ENCODE measurements around the gene HIGD2B. TPM values are rescaled to one million over a fixed set of nuclear protein-coding genes. Genes with fewer than 3 reads are reported as not detected.
"Not testable (repeated sequence)": the region's sequence is repeated elsewhere in the genome, so short reads cannot be mapped to it uniquely, and the experiment has no call there.

HIGD2B gene
- total RNA-seq, 1 donor from 2014 or later = not detected

DNA sequence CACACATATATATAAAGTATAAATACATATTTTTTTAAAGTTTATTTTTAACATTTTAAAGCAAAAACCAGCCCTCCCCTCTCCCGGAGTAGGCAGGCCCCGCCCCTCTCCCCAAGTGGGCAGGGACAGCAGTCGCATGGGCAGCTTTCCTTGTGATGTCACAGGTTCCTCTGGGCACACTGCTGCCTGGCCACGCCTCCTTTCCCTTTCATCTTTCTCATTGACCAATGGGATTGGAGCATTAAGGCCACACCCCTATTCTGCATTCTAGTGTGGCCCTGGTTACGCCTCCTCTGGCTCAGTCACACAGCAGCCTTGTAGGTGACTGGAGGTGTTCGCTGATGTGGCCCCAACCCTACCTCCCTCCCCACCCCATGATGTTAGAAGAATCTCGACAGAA lies 31.6 kb downstream of the HIGD2B start, which contains the start of gene GOLGA6B:
TSS of gene GOLGA6B (plus strand) at position 301 of the 400 bp plus-strand sequence. CDS start at position 342, 41 bp downstream.
- H3K27ac ChIP-seq (ENCODE audit: low read depth, low read length); H3K9ac ChIP-seq (ENCODE audit: low read depth in 1 of 3, low read length in 3 of 3); H3K9me3 ChIP-seq (ENCODE audit: control insufficient read depth in 3 of 3, low read length in 3 of 3): not testable (repeated sequence)

DNA sequence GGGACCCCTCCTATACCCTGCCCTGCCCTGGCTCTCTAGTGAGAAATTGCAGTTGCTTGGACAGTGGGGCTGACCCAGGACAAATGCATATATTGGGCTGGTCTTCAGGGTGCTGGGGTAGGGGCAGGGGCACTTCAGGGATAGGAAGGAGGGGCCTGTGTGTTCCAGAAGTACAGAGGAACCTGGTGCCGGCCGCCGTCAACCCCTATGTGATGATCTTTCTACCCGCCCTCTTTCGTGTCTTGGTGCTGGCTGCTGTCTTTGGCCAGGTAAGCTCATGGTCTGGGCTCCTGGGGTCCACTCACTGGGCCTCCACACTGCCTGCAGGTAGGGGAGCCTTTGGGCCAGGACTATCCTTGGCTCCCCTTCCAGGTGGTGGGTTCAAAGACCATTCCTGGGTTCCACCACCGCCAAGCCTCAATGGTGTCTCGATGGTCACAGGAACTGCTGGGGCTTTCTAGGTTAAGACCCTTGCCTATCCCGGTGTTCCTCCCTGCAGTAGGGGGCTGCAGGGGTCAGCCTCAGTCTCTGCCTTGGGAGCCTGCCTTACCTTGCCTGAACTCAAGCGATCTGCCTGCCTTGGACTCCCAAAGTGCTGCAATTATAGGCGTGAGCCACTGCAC lies 37.2 kb downstream of the HIGD2B start:
- H3K36me3 ChIP-seq (ENCODE audit: control insufficient read depth in 3 of 3, insufficient read depth in 3 of 3, low read length in 3 of 3); H3K4me1 ChIP-seq (ENCODE audit: control insufficient read depth in 3 of 3, insufficient read depth in 3 of 3, low read length in 3 of 3); H3K4me3 ChIP-seq (ENCODE audit: low read length in 3 of 3); H3K27me3 ChIP-seq (ENCODE audit: control insufficient read depth in 3 of 3, insufficient read depth in 3 of 3, low read length in 3 of 3); H3K9me3 ChIP-seq (ENCODE audit: control insufficient read depth in 3 of 3, low read length in 3 of 3); H3K9ac ChIP-seq (ENCODE audit: low read depth in 1 of 3, low read length in 3 of 3); H3K27ac ChIP-seq (ENCODE audit: low read depth, low read length): not testable (repeated sequence)

More for the DNA sequence above, 31.6 kb downstream of the HIGD2B start, which contains the start of gene GOLGA6B:
- H3K27me3 ChIP-seq (ENCODE audit: control insufficient read depth in 3 of 3, insufficient read depth in 3 of 3, low read length in 3 of 3); H3K4me3 ChIP-seq (ENCODE audit: low read length in 3 of 3); H3K36me3 ChIP-seq (ENCODE audit: control insufficient read depth in 3 of 3, insufficient read depth in 3 of 3, low read length in 3 of 3); H3K4me1 ChIP-seq (ENCODE audit: control insufficient read depth in 3 of 3, insufficient read depth in 3 of 3, low read length in 3 of 3): not testable (repeated sequence)

DNA sequence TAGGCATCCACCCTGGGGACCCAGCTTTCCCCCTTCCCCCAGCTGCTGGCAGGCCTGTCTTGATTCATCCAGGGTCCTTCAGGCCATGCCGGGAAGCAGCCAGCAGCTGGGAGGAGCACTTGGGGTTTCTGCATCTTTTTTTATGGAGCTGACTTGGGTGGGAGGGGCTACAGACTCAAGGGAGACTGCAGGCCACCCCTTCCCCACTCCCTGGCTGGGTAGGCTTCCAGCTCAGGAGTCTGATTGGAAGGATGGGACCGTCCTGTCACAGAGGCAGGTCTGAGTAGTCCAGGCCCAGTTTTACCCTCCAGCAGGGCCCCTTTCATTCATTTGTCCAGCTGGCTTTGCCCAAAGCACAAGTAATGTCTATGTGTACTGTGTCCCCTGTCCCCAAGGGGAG lies 43.7 kb downstream of the HIGD2B start:
- H3K27ac ChIP-seq (ENCODE audit: low read depth, low read length); H3K9me3 ChIP-seq (ENCODE audit: control insufficient read depth in 3 of 3, low read length in 3 of 3); H3K9ac ChIP-seq (ENCODE audit: low read depth in 1 of 3, low read length in 3 of 3); H3K4me3 ChIP-seq (ENCODE audit: low read length in 3 of 3); H3K27me3 ChIP-seq (ENCODE audit: control insufficient read depth in 3 of 3, insufficient read depth in 3 of 3, low read length in 3 of 3); H3K4me1 ChIP-seq (ENCODE audit: control insufficient read depth in 3 of 3, insufficient read depth in 3 of 3, low read length in 3 of 3); H3K36me3 ChIP-seq (ENCODE audit: control insufficient read depth in 3 of 3, insufficient read depth in 3 of 3, low read length in 3 of 3): not testable (repeated sequence)

DNA sequence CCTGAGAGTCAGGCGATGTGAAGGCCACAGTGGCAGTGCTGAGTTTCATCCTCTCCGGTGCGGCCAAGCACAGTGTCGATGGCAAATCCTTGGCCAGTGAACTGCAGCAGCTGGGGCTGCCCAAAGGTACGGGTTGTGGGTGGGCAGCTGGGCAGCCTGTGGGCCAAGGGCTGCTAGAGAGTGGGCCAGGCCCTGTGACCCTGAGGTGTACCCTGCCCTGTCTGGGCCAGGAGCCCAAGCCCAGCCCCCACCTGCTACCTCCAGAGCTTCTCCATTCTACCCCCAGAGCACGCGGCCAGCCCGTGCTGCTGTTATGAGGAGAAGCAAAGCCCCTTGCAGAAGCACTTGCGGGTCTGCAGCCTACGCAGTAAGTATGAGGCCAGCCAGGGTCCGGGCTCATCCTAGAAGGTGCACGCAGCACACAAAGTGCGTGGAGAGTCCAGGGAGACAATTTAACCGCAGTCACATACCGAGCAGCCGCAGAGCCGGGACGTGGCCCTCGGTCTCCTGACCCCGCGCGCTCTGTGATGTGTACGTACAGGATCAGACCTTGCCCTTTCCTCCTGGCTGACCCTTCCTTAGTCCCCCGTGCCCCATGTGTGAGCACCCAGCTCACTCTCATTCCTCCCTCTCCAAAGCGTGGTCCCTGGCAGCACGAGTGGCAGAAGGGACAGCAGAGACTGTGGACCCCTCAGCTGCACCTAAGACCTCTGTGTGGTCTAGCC lies 46.1 kb downstream of the HIGD2B start:
- not testable (repeated sequence) for H3K4me1 ChIP-seq (ENCODE audit: control insufficient read depth in 3 of 3, insufficient read depth in 3 of 3, low read length in 3 of 3)

DNA sequence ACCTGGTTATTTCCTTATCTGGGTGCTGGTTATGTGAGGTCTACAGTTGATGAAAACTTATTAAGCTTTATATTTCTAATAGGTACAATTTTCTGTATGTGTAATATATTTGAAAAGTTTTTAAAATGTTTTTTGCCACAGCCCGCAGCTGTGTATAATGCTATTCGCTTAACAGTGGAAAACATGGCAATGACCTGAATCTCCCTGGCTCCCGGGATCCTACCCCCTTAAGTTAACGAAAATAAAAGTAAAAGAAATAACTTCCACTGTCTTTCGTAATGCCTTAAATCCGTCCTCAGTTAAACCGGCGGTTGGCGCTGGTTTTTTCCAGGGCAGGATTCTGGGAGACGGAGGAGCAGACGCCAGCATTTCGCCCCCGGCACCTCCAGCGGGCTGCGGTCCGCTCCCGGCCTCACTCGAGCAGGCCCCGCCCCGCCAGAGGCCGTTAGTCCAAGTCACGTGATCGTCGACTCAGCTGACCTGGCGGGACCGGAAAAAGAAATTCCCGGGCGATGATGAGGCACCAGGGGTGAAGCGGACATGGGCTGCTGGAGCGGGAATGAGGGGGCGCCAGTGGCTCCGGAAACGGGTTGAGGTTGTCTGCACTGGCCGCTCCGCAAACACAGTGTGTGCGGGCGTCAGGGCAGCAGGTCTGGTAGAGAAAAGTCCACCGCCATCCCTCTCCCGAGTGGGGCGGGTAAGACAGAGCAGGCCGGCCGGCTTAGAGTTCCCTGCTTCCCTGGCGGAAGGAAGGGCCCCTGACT lies 49.3 kb downstream of the HIGD2B start:
- H3K4me3 ChIP-seq (ENCODE audit: low read length in 3 of 3) = peak overlapping the region in 1 of 3 donors; percentile 63
- H3K4me1 ChIP-seq (ENCODE audit: control insufficient read depth in 3 of 3, insufficient read depth in 3 of 3, low read length in 3 of 3); H3K27me3 ChIP-seq (ENCODE audit: control insufficient read depth in 3 of 3, insufficient read depth in 3 of 3, low read length in 3 of 3); H3K36me3 ChIP-seq (ENCODE audit: control insufficient read depth in 3 of 3, insufficient read depth in 3 of 3, low read length in 3 of 3); H3K9me3 ChIP-seq (ENCODE audit: control insufficient read depth in 3 of 3, low read length in 3 of 3); H3K27ac ChIP-seq (ENCODE audit: low read depth, low read length): not testable (repeated sequence)
- H3K9ac ChIP-seq (ENCODE audit: low read depth in 1 of 3, low read length in 3 of 3) = peak overlapping the region in 1 of 3 donors; percentile 25

More for the DNA sequence above, 46.1 kb downstream of the HIGD2B start:
- not testable (repeated sequence) for H3K36me3 ChIP-seq (ENCODE audit: control insufficient read depth in 3 of 3, insufficient read depth in 3 of 3, low read length in 3 of 3); H3K27ac ChIP-seq (ENCODE audit: low read depth, low read length); H3K4me3 ChIP-seq (ENCODE audit: low read length in 3 of 3); H3K9ac ChIP-seq (ENCODE audit: low read depth in 1 of 3, low read length in 3 of 3); H3K27me3 ChIP-seq (ENCODE audit: control insufficient read depth in 3 of 3, insufficient read depth in 3 of 3, low read length in 3 of 3); H3K9me3 ChIP-seq (ENCODE audit: control insufficient read depth in 3 of 3, low read length in 3 of 3)

DNA sequence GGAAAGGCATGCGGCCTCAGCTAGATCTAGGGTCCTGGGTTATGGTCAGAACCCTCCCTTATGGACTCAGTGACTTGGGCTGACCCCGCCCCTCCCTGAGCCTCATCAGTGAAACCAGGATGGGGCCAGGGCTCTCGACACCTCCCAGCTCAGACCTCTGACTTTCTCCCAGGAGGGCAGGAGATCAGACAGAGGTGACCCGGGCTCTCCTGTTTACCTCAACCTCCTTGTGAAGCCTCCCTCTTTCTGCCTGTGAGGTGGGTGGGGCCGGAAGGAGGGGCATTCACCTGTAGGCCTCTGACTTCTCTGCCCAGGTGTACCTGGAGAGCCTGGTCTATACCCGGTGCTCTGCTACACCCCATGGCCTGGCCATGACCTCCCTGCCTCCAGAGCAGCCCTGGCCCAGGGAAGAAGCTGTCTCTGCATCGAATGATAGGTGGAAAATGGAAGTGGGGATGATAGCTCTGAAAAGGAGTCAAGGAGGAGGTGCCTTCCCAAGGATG lies 56.9 kb downstream of the HIGD2B start:
- H3K27me3 ChIP-seq (ENCODE audit: control insufficient read depth in 3 of 3, insufficient read depth in 3 of 3, low read length in 3 of 3); H3K27ac ChIP-seq (ENCODE audit: low read depth, low read length); H3K9me3 ChIP-seq (ENCODE audit: control insufficient read depth in 3 of 3, low read length in 3 of 3); H3K9ac ChIP-seq (ENCODE audit: low read depth in 1 of 3, low read length in 3 of 3); H3K36me3 ChIP-seq (ENCODE audit: control insufficient read depth in 3 of 3, insufficient read depth in 3 of 3, low read length in 3 of 3); H3K4me1 ChIP-seq (ENCODE audit: control insufficient read depth in 3 of 3, insufficient read depth in 3 of 3, low read length in 3 of 3); H3K4me3 ChIP-seq (ENCODE audit: low read length in 3 of 3): not testable (repeated sequence)

DNA sequence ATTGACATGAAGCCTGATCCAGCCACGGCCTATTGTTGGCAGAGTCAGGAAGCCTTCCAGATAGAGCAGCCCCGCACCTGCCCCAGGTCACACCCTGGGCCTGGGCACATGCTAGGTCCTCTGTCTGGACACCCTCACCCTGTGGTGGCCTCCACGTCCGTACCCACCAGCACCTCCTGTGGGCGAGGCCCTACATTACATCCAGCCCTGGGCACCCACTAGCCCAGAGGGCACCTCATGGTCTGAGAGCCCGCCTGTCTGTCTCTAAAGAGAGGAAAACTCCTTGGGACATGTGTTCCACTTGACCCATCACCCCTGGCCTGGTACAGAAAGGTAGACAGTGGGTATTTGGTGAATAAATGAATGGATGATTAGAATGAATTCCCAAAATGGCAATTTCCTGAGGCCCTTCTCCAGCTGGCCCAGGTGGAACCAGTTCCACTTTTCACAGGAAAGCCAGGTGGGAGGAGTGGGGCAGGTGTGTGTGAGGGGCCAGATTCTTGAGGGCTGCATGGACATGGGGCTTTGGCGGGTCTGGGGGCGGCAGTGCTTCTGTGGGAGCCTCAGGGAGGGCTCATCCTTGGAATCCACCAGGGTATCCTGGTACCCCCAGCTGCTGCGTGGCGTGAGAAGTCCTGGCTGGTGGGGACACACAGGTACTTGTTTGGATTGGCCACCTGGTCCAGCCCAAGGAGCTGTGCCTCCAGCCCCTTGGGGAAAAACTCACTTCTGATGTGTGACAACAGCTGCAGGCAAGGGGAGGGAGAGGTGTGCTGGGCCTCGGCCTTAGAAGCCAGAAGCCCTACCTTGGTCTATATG lies 57.5 kb downstream of the HIGD2B start:
- H3K9ac ChIP-seq (ENCODE audit: low read depth in 1 of 3, low read length in 3 of 3); H3K9me3 ChIP-seq (ENCODE audit: control insufficient read depth in 3 of 3, low read length in 3 of 3); H3K27me3 ChIP-seq (ENCODE audit: control insufficient read depth in 3 of 3, insufficient read depth in 3 of 3, low read length in 3 of 3); H3K27ac ChIP-seq (ENCODE audit: low read depth, low read length); H3K36me3 ChIP-seq (ENCODE audit: control insufficient read depth in 3 of 3, insufficient read depth in 3 of 3, low read length in 3 of 3); H3K4me3 ChIP-seq (ENCODE audit: low read length in 3 of 3); H3K4me1 ChIP-seq (ENCODE audit: control insufficient read depth in 3 of 3, insufficient read depth in 3 of 3, low read length in 3 of 3): not testable (repeated sequence)

DNA sequence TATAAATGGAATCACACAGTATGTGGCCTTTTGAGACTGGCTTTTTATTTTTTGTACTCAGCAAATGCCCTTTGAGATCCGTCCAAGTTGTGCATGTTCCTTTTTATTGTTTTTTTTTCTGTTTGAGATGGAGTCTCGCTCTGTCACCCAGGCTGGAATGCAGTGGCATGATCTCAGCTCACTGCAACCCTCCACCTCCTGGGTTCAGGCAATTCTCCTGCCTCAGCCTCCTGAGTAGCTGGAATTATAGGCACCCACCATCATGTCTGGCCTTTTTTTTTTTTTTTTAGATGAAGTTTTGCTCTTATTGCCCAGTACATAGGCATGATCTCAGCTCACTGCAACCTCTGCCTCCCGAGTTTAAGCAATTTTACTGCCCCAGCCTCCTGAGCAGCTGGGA lies 59.8 kb downstream of the HIGD2B start:
- H3K9me3 ChIP-seq (ENCODE audit: control insufficient read depth in 3 of 3, low read length in 3 of 3); H3K27me3 ChIP-seq (ENCODE audit: control insufficient read depth in 3 of 3, insufficient read depth in 3 of 3, low read length in 3 of 3); H3K27ac ChIP-seq (ENCODE audit: low read depth, low read length); H3K4me1 ChIP-seq (ENCODE audit: control insufficient read depth in 3 of 3, insufficient read depth in 3 of 3, low read length in 3 of 3); H3K4me3 ChIP-seq (ENCODE audit: low read length in 3 of 3); H3K9ac ChIP-seq (ENCODE audit: low read depth in 1 of 3, low read length in 3 of 3); H3K36me3 ChIP-seq (ENCODE audit: control insufficient read depth in 3 of 3, insufficient read depth in 3 of 3, low read length in 3 of 3): not testable (repeated sequence)

Measured in skeletal muscle tissue (tissue), 4 donors.